Measurements from ENCODE around the gene M1AP. TPM values are rescaled to one million over a fixed set of nuclear protein-coding genes. Genes with fewer than 3 reads are reported as not detected.

The M1AP gene
- total RNA-seq, 4 donors from 2014 or later: 0.27 TPM; not detected in 3

DNA sequence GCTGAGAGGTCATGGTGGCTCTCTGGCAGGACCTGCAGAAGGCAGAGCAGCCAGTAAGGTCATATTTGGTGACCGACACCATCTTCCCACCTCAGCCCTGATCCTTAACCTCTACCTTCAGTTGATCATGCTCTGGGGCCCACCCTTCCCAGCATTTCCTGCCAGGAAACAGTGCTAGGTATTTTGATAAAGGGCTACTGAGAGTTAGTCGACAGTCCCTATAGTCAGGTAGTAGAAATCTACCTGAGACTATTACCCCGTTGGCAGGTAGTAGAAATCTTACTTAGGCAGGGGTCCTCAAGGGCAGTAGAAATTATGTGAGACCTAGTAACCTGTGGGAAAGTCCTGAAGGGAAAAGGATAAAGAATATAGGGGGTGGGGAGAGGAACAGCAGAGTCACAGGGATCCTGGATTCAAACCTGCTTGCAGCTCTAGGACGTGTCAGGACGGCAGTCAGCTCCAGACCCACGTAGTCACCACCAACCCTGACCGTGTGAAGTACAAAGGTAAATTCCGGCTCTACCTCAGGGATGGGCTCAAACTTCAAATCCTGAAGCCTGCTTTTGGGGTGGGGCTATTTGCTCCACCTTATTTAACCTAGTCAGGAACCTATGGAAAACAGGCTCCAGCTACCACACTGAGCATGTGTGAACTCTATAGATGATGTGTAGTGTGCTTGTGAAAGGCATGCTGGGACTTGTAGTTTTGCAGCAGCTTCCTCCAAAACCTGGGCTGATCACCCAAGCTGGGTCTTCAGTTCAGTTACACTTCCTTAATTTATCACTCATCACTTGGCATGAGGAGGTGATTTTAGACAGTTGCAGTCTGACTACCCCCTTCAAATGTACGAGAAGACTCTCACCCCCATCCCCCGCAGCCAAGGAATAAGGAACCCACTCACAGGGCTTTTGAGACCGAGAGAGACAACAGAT is 122.1 kb downstream of the M1AP start, which contains the start of gene DQX1:
Gene DQX1 (minus strand): TSS at position 515 of the 932 bp plus-strand sequence. CDS start 502 bp downstream, at position 13.
- Histone ChIP-seq H3K27me3 (peaks cover 2% of the 10 kb centered on the region), H3K27ac (peak within 1 kb of the TSS in 3 of 4 donors; percentile 31 to 66 (median 60)), H3K4me1 (peaks cover 10 to 16% (median 15%) of the 10 kb centered on the region in 4 donors), H3K36me3 (peaks cover 0 to 19% (median 8%) of the 10 kb centered on the region in 4 donors), H3K9me3 (no peaks in the 10 kb centered on the region), H3K4me3 (peak within 1 kb of the TSS in 3 of 4 donors; percentile 3 to 32 (median 6))
- TF ChIP-seq, protein P1, sequence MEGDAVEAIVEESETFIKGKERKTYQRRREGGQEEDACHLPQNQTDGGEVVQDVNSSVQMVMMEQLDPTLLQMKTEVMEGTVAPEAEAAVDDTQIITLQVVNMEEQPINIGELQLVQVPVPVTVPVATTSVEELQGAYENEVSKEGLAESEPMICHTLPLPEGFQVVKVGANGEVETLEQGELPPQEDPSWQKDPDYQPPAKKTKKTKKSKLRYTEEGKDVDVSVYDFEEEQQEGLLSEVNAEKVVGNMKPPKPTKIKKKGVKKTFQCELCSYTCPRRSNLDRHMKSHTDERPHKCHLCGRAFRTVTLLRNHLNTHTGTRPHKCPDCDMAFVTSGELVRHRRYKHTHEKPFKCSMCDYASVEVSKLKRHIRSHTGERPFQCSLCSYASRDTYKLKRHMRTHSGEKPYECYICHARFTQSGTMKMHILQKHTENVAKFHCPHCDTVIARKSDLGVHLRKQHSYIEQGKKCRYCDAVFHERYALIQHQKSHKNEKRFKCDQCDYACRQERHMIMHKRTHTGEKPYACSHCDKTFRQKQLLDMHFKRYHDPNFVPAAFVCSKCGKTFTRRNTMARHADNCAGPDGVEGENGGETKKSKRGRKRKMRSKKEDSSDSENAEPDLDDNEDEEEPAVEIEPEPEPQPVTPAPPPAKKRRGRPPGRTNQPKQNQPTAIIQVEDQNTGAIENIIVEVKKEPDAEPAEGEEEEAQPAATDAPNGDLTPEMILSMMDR (IDR thresholded peaks at IDR 0.05): no peak
- peak; percentile 80 for TF ChIP-seq POLR2A (IDR thresholded peaks at IDR 0.05)
- TF ChIP-seq POLR2AphosphoS5 (IDR thresholded peaks at IDR 0.05): peak; percentile 28 to 86 (median 82)
- TF ChIP-seq EP300 (IDR thresholded peaks at IDR 0.05; ENCODE audit: low read depth): no peak
- peak; percentile 71 for DNase-seq
- WGBS, 2 donors (ENCODE audit: low coverage in 1 of 2): 63 to 76% methylated on average over 2 to 11 of the region's 11 CpGs
- intact Hi-C loops (cut with DNase I; ENCODE audit: low total_unique reads): no loop called here
- in situ Hi-C loops (cut with MboI; ENCODE audit: low pct_ligation_motif_present in 1 of 4, low pct_unique_long_range_greater_than_20kb in 1 of 4, low sequenced_read_pairs in 3 of 4): no loop called here

DNA sequence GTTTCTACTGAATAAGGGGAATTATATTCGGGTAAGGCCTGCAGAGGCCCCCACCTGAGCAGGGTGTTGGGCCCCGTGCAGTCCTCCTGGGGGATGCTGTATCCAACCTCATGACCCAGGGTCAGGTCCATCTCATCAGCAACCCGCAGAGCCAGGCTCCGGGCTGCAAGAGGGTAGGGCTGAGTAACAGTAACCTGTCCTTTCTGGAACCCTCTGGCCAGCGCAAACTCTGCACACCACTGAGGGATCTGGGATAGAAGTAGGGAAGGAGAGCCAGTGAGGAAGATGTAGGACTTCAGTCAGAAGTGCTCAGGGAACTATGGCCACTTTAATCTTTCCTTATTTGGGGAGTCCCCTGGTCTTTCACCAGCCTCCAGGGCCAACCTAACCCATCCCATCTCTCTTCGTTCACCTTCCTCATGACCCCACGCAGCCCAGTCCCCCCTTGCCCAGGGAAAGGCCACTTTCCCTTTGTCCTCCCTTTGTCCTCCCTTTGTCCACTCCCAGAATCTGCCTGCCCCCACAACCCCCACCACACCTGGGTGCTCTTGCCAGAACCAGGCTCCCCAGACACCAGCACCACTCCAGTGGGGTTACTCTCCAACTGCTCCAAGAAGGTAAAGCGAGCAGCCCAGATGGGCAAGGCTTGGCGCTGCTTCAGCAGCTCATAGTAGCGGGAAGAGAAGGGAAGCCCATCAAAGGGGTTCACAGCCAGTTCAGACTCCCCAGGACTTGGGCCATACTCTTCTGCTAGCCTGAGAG is 123.0 kb downstream of the M1AP start:
- intact Hi-C loops (cut with DNase I; ENCODE audit: low total_unique reads) (no loop called here), in situ Hi-C loops (cut with MboI; ENCODE audit: low pct_ligation_motif_present in 1 of 4, low pct_unique_long_range_greater_than_20kb in 1 of 4, low sequenced_read_pairs in 3 of 4) (no loop called here)
- Histone ChIP-seq H3K9me3 (no peaks in the 10 kb centered on the region), H3K4me3 (peak overlapping the region in 3 of 4 donors; percentile 3 to 32 (median 6)), H3K4me1 (peaks cover 9 to 12% (median 10%) of the 10 kb centered on the region in 4 donors), H3K36me3 (peaks cover 0 to 19% (median 8%) of the 10 kb centered on the region in 4 donors), H3K27me3 (peaks cover 10% of the 10 kb centered on the region), H3K27ac (peak overlapping the region in 3 of 4 donors; percentile 31 to 66 (median 60))
- no peak for TF ChIP-seq EP300 (IDR thresholded peaks at IDR 0.05; ENCODE audit: low read depth)
- 93 to 95% methylated on average over 3 to 9 of the region's 10 CpGs for WGBS, 2 donors (ENCODE audit: low coverage in 1 of 2)
- DNase-seq: no peak

DNA sequence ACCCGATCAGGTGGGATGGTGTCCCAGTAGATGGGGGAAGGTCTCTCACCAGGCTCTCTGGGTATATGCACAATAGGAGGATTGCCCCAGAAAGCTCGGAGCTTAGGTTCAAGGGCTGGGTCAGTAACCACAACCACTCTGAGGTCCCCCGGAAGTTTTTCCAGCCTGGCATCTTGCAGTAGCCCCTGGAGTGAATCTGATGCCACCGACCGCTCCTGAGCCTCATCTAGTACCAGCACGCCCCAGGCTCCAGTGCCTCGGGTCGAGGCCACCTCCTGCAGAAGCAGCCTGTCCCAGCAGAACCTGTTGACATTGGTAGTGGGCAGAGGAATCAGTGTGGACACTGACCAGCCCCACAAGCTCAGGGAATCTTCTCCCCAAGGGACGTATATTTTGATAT is 124.1 kb downstream of the M1AP start:
- Histone ChIP-seq H3K4me1 (peaks cover 9 to 12% (median 10%) of the 10 kb centered on the region in 4 donors), H3K36me3 (peaks cover 0 to 19% (median 8%) of the 10 kb centered on the region in 4 donors), H3K27ac (no peak overlapping the region), H3K4me3 (no peak overlapping the region), H3K27me3 (peaks cover 22% of the 10 kb centered on the region), H3K9me3 (no peaks in the 10 kb centered on the region)
- DNase-seq: no peak
- WGBS, 2 donors (ENCODE audit: low coverage in 1 of 2): 90 to 92% methylated on average over 2 to 9 of the region's 9 CpGs
- TF ChIP-seq POLR2AphosphoS5 (IDR thresholded peaks at IDR 0.05) (no peak), POLR2A (IDR thresholded peaks at IDR 0.05) (no peak)
- TF ChIP-seq, protein P1 (IDR thresholded peaks at IDR 0.05): no peak
- intact Hi-C loops (cut with DNase I; ENCODE audit: low total_unique reads): no loop called here
- in situ Hi-C loops (cut with MboI; ENCODE audit: low pct_ligation_motif_present in 1 of 4, low pct_unique_long_range_greater_than_20kb in 1 of 4, low sequenced_read_pairs in 3 of 4): no loop called here

DNA sequence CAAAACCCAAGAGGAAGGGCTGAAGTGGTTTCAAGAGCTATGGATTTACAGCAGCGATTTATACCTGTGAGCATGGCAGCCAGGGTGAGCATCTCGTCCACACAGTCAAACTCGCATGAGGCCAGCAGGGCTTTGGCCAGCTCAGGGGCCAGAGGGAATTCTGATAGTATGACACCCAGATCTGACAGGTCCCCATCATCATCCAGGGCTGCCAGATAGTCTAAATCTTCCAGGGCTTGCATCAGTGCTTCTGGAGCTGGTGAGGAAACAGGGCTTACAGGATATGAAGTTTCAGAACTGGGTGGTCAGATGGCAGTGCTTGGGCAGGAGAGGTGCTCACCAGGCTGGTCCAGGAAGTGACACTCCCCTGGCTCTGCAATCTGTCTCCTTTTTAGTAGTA is 125.6 kb downstream of the M1AP start:
- DNase-seq: no peak
- Histone ChIP-seq H3K27ac (no peak overlapping the region), H3K27me3 (peaks cover 37% of the 10 kb centered on the region), H3K4me3 (no peak overlapping the region), H3K9me3 (no peaks in the 10 kb centered on the region), H3K4me1 (no peaks in the 10 kb centered on the region), H3K36me3 (peaks cover 0 to 15% (median 7%) of the 10 kb centered on the region in 4 donors)
- 70% methylated on average over 3 of the region's 3 CpGs; no CpG with 5 or more reads in 1 of the 2 donors for WGBS, 2 donors (ENCODE audit: low coverage in 1 of 2)
- TF ChIP-seq, protein P1 (IDR thresholded peaks at IDR 0.05): no peak
- TF ChIP-seq EP300 (IDR thresholded peaks at IDR 0.05; ENCODE audit: low read depth) (no peak), POLR2AphosphoS5 (IDR thresholded peaks at IDR 0.05) (no peak), POLR2A (IDR thresholded peaks at IDR 0.05) (no peak)
- in situ Hi-C loops (cut with MboI; ENCODE audit: low pct_ligation_motif_present in 1 of 4, low pct_unique_long_range_greater_than_20kb in 1 of 4, low sequenced_read_pairs in 3 of 4): no loop called here
- intact Hi-C loops (cut with DNase I; ENCODE audit: low total_unique reads): no loop called here
